Measurements from ENCODE around the gene GVQW3. TPM values are rescaled to one million over a fixed set of nuclear protein-coding genes. Genes with fewer than 3 reads are reported as not detected.
"Not testable (repeated sequence)": the region's sequence is repeated elsewhere in the genome, so short reads cannot be mapped to it uniquely, and the experiment has no call there.

GVQW3 gene
- total RNA-seq, 1 experiment from 2014 or later: 1.6 TPM

DNA sequence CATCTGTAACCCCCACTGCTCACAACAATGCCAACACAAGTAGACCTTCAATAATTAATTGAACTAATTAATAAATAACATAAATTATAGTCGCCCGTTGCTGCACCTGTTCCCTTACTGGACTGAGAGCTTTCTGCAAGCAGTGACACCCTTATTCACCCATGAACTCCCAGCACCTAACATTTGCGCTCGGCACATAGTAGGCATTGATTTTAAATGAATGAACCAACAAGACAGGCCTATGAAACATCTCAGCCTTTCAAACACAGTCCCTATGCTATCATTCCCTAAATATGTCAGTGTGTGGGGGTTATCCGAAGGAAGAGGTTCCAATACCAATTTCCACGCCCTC is 1.3 kb upstream of the GVQW3 start:
- in situ Hi-C loops (cut with HindIII; ENCODE audit: low pct_unique_long_range_greater_than_20kb, low sequenced_read_pairs): no loop called here
- DNase-seq (ENCODE audit: low read depth, low spot score): no peak

DNA sequence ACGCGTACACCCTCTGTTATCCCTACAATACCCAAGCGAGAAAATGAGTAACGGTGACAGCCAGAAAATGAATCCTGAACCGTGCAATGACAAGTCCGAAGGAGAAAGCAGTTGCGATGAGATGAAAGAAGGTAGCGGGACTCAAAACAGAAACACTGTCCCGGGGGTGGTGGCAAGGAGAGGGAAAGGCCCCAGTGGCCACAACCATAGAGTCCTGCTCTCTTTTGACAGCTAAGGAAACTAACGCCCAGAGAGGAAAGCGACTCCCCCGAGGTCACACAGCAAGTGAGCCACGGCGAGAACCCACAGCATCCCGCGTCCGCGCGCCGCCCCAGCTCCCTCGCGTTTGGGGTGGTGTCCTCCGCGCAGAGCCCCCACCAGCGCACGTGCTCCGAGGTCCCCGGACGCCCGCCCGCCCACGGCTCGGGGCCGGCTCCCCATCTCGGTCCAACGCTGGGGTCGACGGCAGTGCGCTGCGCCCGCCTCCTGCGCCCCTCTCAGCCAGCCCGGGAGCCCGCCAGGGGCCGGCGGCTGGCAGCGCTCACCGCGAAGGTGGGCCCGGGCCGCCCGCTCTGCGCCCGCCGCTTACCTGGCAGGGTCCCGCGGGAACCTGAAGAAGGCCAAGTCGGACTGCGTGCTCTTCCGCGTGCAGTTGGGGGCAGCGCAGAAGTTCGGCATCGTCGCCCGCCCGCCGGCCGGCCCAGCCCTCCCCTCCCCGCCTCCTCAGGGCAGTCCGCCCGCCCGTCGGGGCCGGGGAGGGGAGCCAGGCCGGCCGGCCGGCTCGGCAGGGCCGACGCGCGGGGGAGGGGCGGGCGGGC is 755 bp upstream of the GVQW3 start:
- in situ Hi-C loops (cut with HindIII; ENCODE audit: low pct_unique_long_range_greater_than_20kb, low sequenced_read_pairs): no loop called here
- peak; percentile 2 for DNase-seq (ENCODE audit: low read depth, low spot score)

DNA sequence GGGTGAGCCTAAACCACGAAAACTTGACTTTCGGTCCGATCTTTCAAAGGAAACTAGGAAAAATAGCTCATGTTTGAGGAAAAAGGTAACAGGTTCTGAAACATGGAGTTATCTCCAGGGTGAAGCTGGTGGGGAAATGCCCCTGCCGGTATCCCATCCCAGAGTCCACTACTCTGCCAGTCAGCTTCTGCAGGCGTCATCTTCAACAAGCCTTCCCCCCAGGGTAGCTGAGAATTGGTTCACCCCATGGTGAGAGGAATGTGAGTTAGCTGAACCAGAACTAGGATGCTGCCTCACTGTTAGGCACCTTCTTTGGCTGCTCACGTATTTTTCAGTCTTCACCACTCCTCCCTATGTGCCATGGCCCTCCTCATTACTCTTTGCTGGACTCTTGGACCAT is 1.1 kb downstream of the GVQW3 start:
- no peak for DNase-seq (ENCODE audit: low read depth, low spot score)
- in situ Hi-C loops (cut with HindIII; ENCODE audit: low pct_unique_long_range_greater_than_20kb, low sequenced_read_pairs): no loop called here

DNA sequence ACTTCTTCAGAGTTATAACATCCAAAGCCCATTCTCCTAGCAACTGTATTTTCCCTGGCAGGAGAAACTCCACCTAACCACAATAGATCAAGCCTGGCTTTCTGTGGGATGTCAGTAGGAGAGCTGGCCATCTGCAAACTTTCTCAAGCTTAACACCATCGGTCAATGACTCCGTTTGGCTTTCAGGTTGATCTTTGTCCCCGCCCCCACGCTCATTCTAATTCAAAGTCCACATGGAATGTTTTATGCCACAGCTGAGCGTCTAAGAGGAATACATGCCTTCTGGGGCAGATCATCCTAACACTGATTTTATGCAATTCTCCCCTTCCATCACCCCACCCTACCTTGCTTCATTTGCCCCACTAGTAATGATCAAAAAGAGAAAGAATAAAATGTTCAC is 4.8 kb downstream of the GVQW3 start:
- in situ Hi-C loops (cut with HindIII; ENCODE audit: low pct_unique_long_range_greater_than_20kb, low sequenced_read_pairs): no loop called here
- no peak for DNase-seq (ENCODE audit: low read depth, low spot score)

DNA sequence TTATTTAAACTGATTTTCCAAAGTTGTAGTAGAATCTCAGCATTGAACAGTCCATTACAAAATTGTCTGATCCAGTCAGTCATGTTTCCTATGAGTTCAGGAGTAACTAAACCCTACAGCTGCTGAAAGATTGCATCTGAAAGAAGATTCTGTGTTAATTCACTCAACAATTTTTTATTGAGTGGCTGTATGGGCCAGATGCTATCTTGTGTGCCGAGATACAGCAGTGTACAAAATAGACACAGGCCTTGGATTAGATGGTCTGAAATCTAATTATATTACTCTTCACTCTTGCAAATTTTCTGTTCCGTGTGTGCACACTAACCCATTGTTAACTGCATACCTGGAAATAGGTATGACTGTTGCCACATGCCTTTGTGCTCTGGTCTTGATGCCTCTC is 7.3 kb downstream of the GVQW3 start:
- in situ Hi-C loops (cut with HindIII; ENCODE audit: low pct_unique_long_range_greater_than_20kb, low sequenced_read_pairs): no loop called here
- DNase-seq (ENCODE audit: low read depth, low spot score): no peak

DNA sequence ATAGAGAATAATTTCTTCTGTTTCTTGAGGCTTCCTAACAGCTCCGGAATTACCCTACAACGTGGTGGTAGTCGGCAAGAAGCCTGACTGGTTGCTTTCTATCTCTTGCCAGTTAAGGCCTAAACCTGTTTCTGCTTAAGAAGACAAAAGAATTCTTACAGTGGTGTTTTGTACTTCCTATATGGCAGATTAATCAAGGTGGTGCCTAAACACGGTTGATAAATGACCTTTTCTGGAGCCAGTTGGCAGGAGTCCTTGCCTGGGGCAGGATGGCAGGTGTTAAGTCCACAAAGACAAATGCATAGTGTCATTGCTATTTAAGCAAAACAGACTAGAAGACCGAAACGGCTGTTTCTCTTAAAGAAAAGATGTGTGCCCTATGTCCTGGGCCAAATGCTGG is 9.9 kb downstream of the GVQW3 start:
- no peak for DNase-seq (ENCODE audit: low read depth, low spot score)
- in situ Hi-C loops (cut with HindIII; ENCODE audit: low pct_unique_long_range_greater_than_20kb, low sequenced_read_pairs): no loop called here

DNA sequence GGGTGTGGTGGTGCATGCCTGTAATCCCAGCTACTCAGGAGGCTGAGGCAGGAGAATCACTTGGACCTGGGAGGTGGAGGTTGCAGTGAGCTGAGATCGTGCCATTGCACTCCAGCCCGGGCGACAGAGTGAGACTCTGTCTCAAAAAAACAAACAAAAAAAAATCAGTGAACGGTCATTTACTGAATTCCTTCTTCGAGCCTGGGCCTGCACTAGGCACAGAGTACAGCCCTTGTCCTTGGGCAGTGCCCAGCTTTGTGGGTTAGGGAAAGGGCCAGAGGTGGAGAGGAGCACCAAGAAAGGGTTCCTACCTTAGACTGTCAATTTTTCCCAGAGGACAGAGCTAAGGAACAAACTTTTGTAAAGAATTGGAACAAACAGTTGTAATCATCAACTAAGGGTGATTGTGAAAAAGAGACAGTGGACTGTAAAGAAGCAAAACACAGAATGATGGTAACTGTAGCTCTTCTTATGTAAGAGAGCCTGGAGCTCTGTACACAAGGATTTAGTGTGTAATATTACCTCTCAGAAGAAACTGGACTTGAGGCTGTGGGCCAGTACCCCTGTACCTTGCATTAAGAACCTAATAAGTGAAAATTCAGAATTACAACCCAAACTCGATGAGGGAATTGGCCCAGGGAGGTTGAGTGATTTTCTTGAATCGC is 10.8 kb downstream of the GVQW3 start:
- in situ Hi-C loops (cut with HindIII; ENCODE audit: low pct_unique_long_range_greater_than_20kb, low sequenced_read_pairs): no loop called here
- DNase-seq (ENCODE audit: low read depth, low spot score): no peak

DNA sequence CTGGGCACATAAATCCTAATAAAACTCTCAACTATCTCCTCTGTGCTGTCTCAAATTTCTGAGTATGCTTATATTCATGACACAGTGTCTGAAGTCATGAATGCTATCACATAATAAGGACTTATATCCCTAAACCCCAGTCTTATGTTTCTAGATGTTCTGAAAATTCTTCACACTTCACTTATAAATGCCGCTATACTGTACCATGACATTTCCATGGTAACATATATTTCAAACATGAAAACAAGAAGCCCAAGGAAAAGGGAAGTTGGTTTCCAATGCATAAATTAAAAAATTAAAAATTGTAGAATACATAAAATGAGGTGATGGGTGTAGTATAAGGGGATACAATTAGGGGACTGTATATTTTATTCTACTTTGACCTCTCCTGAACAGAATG is 11.7 kb downstream of the GVQW3 start:
- in situ Hi-C loops (cut with HindIII; ENCODE audit: low pct_unique_long_range_greater_than_20kb, low sequenced_read_pairs): no loop called here
- DNase-seq (ENCODE audit: low read depth, low spot score): no peak

DNA sequence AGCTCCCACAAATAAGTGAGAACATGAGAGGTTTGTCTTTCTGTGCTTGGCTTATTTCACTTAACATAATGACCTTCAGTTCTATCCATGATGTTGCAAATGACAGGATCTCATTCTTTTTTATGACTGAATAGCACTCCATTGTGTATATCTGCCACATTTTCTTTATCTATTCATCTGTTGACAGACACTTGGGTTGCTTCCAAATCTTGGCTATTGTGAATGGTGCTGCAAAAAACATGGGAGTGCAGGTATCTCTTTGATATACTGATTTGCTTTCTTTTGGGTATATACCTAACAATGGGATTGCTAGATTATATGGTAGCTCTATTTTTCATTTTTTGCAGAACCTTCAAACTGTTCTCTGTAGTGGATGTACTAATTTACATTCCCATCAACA is 13.3 kb downstream of the GVQW3 start:
- peak; percentile 3 for DNase-seq (ENCODE audit: low read depth, low spot score)
- in situ Hi-C loops (cut with HindIII; ENCODE audit: low pct_unique_long_range_greater_than_20kb, low sequenced_read_pairs): no loop called here

DNA sequence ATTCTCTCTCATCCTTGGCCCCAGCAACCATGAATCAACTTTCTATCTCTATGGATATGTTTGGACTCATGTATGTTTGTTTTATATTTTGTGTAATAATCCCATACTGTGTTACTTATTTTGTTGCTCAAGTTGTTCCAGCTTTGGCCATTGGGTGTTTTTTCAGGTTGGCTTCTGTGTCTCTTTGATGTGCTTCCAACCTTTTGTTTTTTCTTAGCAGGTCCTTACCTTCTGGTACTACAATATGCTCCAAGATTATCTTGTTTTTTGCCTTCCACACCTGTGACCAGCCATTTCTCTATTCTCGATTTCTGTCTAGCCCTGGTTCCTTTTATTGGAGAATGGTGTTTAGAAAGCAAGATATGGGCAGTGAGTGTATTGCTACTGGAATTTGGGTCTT is 14.2 kb downstream of the GVQW3 start:
- in situ Hi-C loops (cut with HindIII; ENCODE audit: low pct_unique_long_range_greater_than_20kb, low sequenced_read_pairs): no loop called here

DNA sequence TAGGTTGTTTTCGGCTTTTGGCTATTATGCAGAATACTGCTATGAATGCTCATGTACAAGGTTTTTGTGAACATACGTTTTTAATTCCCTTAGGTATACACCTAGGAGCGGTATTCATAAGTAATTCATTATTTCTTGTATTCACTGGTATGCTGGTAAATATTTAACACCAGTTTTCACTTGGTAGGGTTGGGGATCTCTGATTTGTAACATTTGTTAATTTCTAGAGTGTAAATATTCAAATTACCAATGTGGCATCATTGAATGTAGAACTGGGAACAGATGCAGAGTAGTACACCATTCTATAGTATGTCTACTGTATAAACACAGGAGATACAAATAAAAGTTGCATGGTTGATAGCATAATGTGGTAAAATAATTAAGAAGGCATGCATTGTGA is 16.3 kb downstream of the GVQW3 start:
- no peak for DNase-seq (ENCODE audit: low read depth, low spot score)
- in situ Hi-C loops (cut with HindIII; ENCODE audit: low pct_unique_long_range_greater_than_20kb, low sequenced_read_pairs): no loop called here

More for the DNA sequence above, 14.2 kb downstream of the GVQW3 start:
- no peak for DNase-seq (ENCODE audit: low read depth, low spot score)

DNA sequence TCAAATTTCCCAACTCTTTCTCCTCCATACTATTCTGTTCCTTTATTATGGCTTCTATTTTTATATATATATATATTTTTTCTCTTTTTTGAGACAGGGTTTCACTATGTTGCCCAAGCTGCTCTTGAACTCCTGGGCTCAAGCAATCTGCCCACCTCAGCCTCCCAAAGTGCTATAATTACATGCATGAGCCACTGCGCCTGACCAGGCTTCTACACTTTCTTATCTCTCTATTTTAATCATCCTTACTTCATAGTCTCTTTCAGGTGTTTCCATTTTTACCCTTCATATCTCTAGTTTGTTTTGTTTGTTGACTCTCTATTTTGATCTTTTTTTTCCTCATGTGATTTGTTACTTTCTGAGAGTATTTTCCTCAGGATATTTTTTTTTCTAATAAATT is 19.8 kb downstream of the GVQW3 start:
- in situ Hi-C loops (cut with HindIII; ENCODE audit: low pct_unique_long_range_greater_than_20kb, low sequenced_read_pairs): no loop called here
- DNase-seq (ENCODE audit: low read depth, low spot score): no peak

DNA sequence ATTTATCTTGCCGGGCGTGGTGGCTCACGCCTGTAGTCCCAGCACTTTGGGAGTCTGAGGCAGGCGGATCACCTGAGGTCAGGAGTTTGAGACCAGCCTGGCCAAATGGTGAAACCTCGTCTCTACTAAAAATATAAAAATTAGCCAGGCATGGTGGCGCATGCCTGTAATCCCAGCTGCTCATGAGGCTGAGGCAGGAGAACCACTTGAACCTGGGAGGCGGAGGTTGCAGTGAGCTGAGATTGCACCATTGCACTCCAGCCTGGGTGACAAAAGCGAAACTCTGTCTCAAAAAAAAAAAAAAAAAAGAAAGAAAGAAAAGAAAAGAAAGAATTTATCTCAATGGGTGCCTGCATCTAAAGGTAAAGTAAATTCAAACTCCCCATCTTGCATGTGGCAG is 20.4 kb downstream of the GVQW3 start:
- DNase-seq (ENCODE audit: low read depth, low spot score); in situ Hi-C loops (cut with HindIII; ENCODE audit: low pct_unique_long_range_greater_than_20kb, low sequenced_read_pairs): not testable (repeated sequence)

DNA sequence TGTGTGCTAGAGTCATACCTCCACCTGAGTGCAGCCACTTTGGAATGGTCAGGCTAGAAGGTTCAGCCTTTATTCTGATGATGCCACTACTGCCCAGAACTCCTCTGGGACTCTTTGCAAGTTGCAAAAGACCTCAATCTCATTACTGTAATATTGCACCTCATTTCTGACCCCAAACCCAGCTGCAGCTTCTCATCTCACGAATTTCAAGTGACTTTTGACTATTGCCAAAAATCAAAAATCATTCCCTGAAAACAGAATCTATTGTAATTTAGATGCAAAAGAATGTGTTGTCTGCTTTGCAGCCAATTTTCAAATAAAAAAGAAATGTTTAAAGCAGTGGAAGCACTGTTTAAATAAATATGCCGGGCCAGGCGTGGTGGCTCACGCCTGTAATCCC is 25.2 kb downstream of the GVQW3 start:
- DNase-seq (ENCODE audit: low read depth, low spot score): no peak
- in situ Hi-C loops (cut with HindIII; ENCODE audit: low pct_unique_long_range_greater_than_20kb, low sequenced_read_pairs): no loop called here

DNA sequence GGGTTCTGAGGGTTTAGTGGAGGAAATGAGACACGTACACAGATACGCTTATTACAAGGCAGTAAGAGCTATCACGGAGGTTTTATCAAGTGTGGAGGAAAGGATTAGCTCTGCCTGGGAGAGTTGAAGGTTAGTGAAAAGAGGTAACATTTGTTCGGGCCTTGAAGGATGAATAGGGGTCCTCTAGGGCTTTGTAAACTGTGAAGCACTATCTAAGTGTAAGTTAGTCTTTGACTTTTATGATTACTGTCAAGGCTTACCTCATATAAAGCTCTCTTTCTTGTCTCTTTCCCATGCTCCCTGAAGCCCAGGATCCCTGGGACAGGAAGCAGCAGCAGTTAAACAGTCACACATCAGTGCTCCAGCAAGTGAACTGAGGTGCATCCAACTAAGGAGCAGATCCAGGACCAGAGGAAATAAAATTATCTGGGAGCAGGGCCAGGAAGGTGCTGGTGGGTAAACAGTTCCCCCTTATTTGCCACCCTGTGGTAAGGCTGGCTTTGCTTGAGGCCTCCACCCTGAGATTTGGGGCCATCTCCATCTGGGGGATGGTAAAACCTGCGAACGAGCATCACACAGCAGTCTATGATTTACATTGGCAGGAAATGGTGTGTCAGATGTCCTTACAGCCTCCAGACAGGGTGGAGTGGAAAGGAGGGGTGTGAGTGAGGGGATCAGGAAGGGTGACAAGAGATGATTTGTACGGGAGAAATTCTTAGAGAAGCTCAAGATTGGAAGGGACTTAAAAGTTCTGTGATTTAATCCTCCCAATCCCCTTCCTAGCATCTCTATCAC is 27.2 kb downstream of the GVQW3 start:
- in situ Hi-C loops (cut with HindIII; ENCODE audit: low pct_unique_long_range_greater_than_20kb, low sequenced_read_pairs): no loop called here
- peak; percentile 62 for DNase-seq (ENCODE audit: low read depth, low spot score)

DNA sequence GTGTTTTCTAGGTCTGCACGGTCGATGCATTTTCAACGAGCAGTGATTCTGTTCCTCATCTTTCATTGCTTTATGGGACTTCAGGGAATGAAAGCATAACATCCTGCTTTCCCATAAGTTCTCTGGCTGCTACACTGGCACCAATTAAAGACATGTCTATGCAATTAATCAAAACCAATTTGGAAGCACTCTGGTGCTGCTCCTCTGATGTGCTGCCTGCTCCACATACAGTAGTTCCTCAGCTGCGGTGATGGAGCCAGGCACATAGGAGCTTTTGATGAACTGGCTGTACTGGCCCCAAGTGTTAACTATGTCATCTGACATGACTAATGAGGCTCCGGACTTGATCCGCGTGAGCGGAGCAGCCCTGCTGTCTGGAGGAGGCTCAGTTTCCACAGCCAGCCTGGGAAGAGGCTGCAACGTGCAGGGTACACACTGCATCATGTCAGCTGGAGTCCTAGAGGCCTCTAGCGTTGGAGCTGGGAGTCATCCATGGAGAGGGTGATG is 29.8 kb downstream of the GVQW3 start:
- in situ Hi-C loops (cut with HindIII; ENCODE audit: low pct_unique_long_range_greater_than_20kb, low sequenced_read_pairs): no loop called here
- no peak for DNase-seq (ENCODE audit: low read depth, low spot score)

DNA sequence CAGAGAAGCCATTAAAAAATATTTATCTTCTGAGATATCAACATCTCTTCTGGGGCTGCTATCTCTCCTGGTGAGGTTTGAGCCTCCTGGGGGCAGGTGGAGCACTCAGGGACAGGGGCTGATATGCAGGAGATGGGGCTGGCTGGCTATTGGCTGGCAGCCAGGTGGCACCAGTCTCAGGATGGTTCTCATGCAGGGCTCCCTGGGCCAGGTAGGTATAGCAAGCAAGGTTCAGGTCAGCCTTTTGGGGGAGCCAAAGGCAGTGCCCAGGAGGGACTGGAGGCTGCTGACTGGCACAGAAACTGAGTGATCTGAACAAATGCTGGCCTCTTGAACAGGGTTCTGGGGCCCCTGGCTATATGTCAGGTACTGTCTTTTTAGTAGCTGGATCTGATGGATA is 34.0 kb downstream of the GVQW3 start:
- no peak for DNase-seq (ENCODE audit: low read depth, low spot score)
- in situ Hi-C loops (cut with HindIII; ENCODE audit: low pct_unique_long_range_greater_than_20kb, low sequenced_read_pairs): no loop called here

DNA sequence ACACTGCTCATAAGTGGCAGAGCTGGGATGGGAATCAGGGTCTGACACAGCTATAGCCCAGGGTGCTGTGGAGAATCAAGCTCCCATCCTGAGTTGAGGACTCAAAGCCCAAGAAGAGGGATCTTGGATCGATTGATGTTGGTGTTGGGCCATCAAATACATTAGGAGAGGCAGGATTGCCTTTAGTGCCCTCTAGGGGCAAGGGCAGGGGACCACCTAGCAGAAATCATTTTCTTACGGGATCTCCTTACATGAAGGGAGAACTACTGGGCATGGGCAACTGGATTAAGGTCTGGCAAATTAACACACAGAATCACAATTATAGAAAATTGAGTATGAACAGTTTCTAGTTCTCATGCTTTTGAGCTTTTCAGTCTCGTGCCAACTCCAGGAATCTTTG is 38.8 kb downstream of the GVQW3 start:
- DNase-seq (ENCODE audit: low read depth, low spot score): peak; percentile 59
- in situ Hi-C loops (cut with HindIII; ENCODE audit: low pct_unique_long_range_greater_than_20kb, low sequenced_read_pairs): no loop called here

All from SK-MEL-5 (cell line).